Lung (tissue), 12 donors: ENCODE data around the gene NTRK2. TPM values are rescaled to one million over a fixed set of nuclear protein-coding genes. Genes with fewer than 3 reads are reported as not detected.

Experiments used
- ATAC-seq: fragments of 200-7000 bp; cut with Tn5 transposase; one replicate; pipeline ENCODE4 v1.9.1; 2020; ENCODE audit warnings: moderate number of reproducible peaks; ENCODE audit not compliant: insufficient read depth, low FRiP score
- DNase-seq, 3 donors: peaks; one replicate each; pipeline ENCODE4 v3.0.0-alpha.2; 2013 to 2017
- H3K27ac ChIP-seq, 2 donors: one replicate each; pipeline ENCODE4 v1.5.1; 2013; ENCODE audit warnings: mild to moderate bottlenecking in 2 of 2, moderate library complexity in 2 of 2, control low read depth in 1 of 2, inconsistent platforms in 1 of 2, low read depth in 1 of 2, low read length in 1 of 2
- H3K27me3 ChIP-seq, 3 donors: one replicate each; pipeline ENCODE4 v1.5.1; 2013; ENCODE audit warnings: low read length in 2 of 3; ENCODE audit not compliant: control insufficient read depth in 3 of 3, insufficient read depth in 3 of 3
- H3K36me3 ChIP-seq, 4 donors: one replicate each; pipeline ENCODE4 v1.5.1; 2013; ENCODE audit warnings: low read length in 4 of 4, mild to moderate bottlenecking in 1 of 4, moderate library complexity in 1 of 4; ENCODE audit not compliant: control insufficient read depth in 4 of 4, insufficient read depth in 4 of 4
- H3K4me1 ChIP-seq, 5 donors: one replicate each; pipeline ENCODE4 v1.5.1; 2013; ENCODE audit warnings: low read length in 5 of 5, mild to moderate bottlenecking in 2 of 5, moderate library complexity in 1 of 5; ENCODE audit not compliant: control insufficient read depth in 5 of 5, insufficient read depth in 5 of 5
- H3K4me3 ChIP-seq: one replicate; pipeline ENCODE4 v1.5.1; 2013; ENCODE audit warnings: mild to moderate bottlenecking, control low read depth, moderate library complexity
- H3K9ac ChIP-seq, 2 donors: one replicate each; pipeline ENCODE4 v1.5.1; 2013; ENCODE audit warnings: low read length in 2 of 2, control low read depth in 1 of 2; ENCODE audit not compliant: insufficient read depth in 1 of 2
- H3K9me3 ChIP-seq, 4 donors: one replicate each; pipeline ENCODE4 v1.5.1; 2013; ENCODE audit warnings: low read length in 3 of 4, mild to moderate bottlenecking in 1 of 4, moderate library complexity in 1 of 4; ENCODE audit not compliant: control insufficient read depth in 4 of 4, insufficient read depth in 3 of 4
- WGBS, 2 donors: extraction: QIAGEN DNeasy Blood & Tissue Kit; methylation state at CpG; one replicate each; pipeline ENCODE4 v1.1.7; 2013; 5-methylcytosine and 5-hydroxymethylcytosine counted together
- polyA plus RNA-seq, 2 donors: library from polyadenylated mRNA; stranded (reverse); fragments of 200-250 nt; gene quantifications; one replicate each; pipeline ENCODE4 v1.2.1, GENCODE V29; 2013
- total RNA-seq, 2 donors: library from RNA; depleted of rRNA in 1 of 2; stranded (reverse); fragments of >200 nt in 1 of 2; gene quantifications; one replicate each; pipeline ENCODE4 v1.2.1, GENCODE V29; 2014 to 2021
- TF ChIP-seq, protein P1 (sequence below): IDR thresholded peaks from 2 replicates; pipeline ENCODE4 v1.5.1; 2012; ENCODE audit warnings: mild to moderate bottlenecking; ENCODE audit errors: control extremely low read depth, extremely low read depth
- donor health status: control.
- donor health status: control.
- donor health status: Bipolar disorder and iron deficiency.
- donor health status: healthy.
- donor health status: DM: yes; HTN: yes; CAD: no.

NTRK2 gene
- total and polyA plus RNA-seq, 4 donors: 0.33 to 14.4 (median 3.3) TPM

DNA sequence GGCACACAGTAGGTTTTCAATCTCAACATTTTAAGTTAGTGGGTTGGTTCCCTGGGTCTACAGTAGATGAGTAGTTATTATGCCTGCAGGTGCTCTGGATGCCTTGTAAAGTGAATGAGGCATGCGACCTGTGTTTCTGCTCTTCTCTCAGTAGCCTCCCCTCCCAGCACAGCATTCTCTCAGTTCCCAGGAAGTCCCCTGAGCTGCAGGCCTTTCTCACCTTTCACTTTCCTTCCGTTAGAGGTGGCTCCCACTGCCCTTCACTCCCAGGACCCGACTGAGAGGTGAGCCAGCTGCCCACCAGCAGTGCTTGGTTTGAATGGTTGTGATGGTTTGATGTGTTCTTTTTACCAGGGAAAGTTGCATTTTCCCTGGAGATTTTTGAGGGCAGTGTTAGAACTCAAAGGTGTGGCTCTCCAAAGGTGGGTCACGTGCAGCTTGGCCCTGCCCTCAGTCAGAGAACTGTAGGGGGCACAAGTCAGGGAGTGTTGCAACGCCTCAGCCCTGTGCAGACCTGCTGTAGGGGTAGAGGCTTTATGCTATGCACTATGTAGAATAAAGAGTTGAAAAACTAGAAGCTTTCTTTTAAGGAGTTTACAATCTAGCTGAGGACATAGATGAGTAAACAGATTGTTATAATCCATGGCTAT, 173.8 kb downstream of the NTRK2 start:
- TF ChIP-seq, protein P1, sequence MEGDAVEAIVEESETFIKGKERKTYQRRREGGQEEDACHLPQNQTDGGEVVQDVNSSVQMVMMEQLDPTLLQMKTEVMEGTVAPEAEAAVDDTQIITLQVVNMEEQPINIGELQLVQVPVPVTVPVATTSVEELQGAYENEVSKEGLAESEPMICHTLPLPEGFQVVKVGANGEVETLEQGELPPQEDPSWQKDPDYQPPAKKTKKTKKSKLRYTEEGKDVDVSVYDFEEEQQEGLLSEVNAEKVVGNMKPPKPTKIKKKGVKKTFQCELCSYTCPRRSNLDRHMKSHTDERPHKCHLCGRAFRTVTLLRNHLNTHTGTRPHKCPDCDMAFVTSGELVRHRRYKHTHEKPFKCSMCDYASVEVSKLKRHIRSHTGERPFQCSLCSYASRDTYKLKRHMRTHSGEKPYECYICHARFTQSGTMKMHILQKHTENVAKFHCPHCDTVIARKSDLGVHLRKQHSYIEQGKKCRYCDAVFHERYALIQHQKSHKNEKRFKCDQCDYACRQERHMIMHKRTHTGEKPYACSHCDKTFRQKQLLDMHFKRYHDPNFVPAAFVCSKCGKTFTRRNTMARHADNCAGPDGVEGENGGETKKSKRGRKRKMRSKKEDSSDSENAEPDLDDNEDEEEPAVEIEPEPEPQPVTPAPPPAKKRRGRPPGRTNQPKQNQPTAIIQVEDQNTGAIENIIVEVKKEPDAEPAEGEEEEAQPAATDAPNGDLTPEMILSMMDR: no peak
- no peaks in the 10 kb centered on the region for H3K9me3 ChIP-seq
- 85 to 87% methylated on average over 5 of the region's 5 CpGs for WGBS, 2 donors
- peaks cover 0 to 5% (median 0%) of the 10 kb centered on the region in 3 donors for H3K27me3 ChIP-seq
- no peaks in the 10 kb centered on the region for H3K36me3 ChIP-seq
- no peak for ATAC-seq
- no peak overlapping the region for H3K27ac ChIP-seq
- DNase-seq: no peak
- H3K9ac ChIP-seq: no peak overlapping the region
- H3K4me1 ChIP-seq: no peaks in the 10 kb centered on the region
- H3K4me3 ChIP-seq: no peak overlapping the region

DNA sequence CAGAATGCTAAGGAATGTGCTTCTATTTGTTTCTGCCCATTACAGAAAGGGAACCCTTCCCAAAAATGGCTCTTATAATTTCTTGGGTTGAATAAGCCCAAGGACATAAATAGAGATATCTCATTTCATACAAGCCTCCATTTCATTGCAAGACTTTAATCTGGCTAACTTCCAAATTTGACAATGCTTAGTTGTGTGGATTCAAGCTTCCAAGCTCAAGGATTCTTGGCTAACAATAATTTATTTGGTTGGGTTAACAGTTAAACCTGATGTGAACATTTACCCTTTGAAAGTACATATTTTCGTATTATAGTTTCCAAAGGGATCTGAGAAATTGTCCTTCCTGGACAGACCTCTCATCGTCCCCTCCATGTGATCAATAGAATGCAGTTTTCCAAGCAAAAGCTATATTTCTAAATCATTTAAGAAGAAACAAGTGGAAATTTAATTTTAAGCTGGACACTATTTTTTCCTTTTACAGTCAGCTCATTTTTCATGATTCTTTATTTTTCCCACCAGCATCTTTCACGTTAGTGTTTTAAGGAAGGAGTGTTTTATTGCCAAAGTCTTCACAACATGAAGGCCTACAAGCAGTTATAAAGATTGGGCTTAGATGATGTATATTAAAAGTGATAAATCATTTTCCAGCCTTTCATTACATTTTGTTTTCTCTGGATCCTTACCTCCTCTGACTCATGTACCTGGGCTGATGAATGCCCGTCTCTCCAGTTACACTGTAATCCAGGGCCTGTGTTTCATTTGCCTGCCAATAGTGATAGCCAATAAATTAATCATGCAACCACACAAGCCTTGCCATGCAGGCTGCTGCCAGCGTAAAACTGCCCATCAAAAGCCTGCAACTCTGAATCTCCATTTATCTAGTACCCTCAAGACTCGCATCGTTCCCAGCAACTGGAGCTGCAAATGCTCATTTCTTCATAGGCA, 176.7 kb downstream of the NTRK2 start:
- peaks cover 0 to 4% (median 0%) of the 10 kb centered on the region in 3 donors for H3K27me3 ChIP-seq
- H3K4me3 ChIP-seq: no peak overlapping the region
- no peak overlapping the region for H3K27ac ChIP-seq
- no peak for ATAC-seq
- H3K4me1 ChIP-seq: peaks cover 0 to 1% (median 0%) of the 10 kb centered on the region in 5 donors
- H3K36me3 ChIP-seq: no peaks in the 10 kb centered on the region
- no peaks in the 10 kb centered on the region for H3K9me3 ChIP-seq
- TF ChIP-seq, protein P1: no peak
- WGBS, 2 donors: 91 to 92% methylated on average over 7 of the region's 7 CpGs
- DNase-seq: no peak
- no peak overlapping the region for H3K9ac ChIP-seq

DNA sequence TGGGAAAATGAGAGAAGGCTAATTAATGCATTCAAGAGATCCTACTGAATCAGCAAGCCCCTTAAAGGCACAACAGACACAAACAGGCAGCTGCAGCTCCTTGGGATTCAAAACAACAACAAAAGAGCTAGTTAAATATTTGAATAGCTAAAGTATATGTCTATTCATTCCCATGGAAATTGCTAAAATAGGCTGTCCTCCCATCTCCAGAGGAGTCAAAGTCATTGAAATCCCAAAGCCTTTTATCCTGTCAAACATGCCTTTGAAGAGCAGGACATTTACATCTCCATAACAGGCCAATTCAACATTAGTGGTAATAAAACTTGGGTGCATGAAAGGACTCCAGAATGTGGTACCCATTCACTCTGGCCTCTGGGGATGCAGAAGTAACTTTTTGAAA, 177.4 kb downstream of the NTRK2 start:
- TF ChIP-seq, protein P1: no peak
- DNase-seq: no peak
- Histone ChIP-seq H3K4me1 (peaks cover 0 to 1% (median 0%) of the 10 kb centered on the region in 5 donors), H3K27ac (no peak overlapping the region), H3K9me3 (no peaks in the 10 kb centered on the region), H3K36me3 (no peaks in the 10 kb centered on the region), H3K27me3 (peaks cover 0 to 4% (median 0%) of the 10 kb centered on the region in 3 donors), H3K4me3 (no peak overlapping the region), H3K9ac (no peak overlapping the region)
- ATAC-seq: no peak
